ENCODE results near the gene NDUFA11.

NDUFA11 gene

GRCh38 chr19:5880196-5880595 lies 23.4 kb downstream of the NDUFA11 start:
- CTCF ChIA-PET: interaction anchor here (5.1 kb wide), 1 partner anchor 76 kb away, joined by 30 read pairs; no protein-coding TSS in a partner anchor
- Histone ChIP-seq H3K27ac (ENCODE audit: extremely low read depth, low read depth, low read length) (no peak overlapping the region), H3K4me3 (ENCODE audit: low read depth, low read length) (no peak overlapping the region), H3K9me3 (ENCODE audit: control insufficient read depth, insufficient read depth, low read depth, low read length) (no peaks in the 10 kb centered on the region), H3K36me3 (ENCODE audit: control insufficient read depth in 2 of 2, insufficient read depth in 1 of 2, low read length in 2 of 2) (no peaks in the 10 kb centered on the region), H3K4me1 (ENCODE audit: control insufficient read depth, insufficient read depth, low read length) (no peaks in the 10 kb centered on the region)
- no peak for TF ChIP-seq ZNF184 (tag by site-specific recombination; IDR thresholded peaks at IDR 0.05)
- no peak for TF ChIP-seq CTCF (tag by site-specific recombination; IDR thresholded peaks at IDR 0.05)
- TF ChIP-seq HIC1 (tag by site-specific recombination; IDR thresholded peaks at IDR 0.05): no peak
- no peak for TF ChIP-seq IKZF3 (tag by site-specific recombination; IDR thresholded peaks at IDR 0.05)
- TF ChIP-seq ZSCAN16 (tag by site-specific recombination; IDR thresholded peaks at IDR 0.05): no peak
- TF ChIP-seq FEZF1 (tag by site-specific recombination; IDR thresholded peaks at IDR 0.05): no peak
- TF ChIP-seq ZNF24 (tag by site-specific recombination; IDR thresholded peaks at IDR 0.05): no peak
- TF ChIP-seq ZBTB10 (tag by site-specific recombination; IDR thresholded peaks at IDR 0.05): no peak
- TF ChIP-seq ZNF48 (tag by site-specific recombination; IDR thresholded peaks at IDR 0.05): no peak
- POLR2A ChIA-PET: no interaction called here

- Histone ChIP-seq H3K36me3 (ENCODE audit: control insufficient read depth in 2 of 2, insufficient read depth in 1 of 2, low read length in 2 of 2) (no peaks in the 10 kb centered on the region), H3K27ac (ENCODE audit: extremely low read depth, low read depth, low read length) (no peak overlapping the region), H3K4me1 (ENCODE audit: control insufficient read depth, insufficient read depth, low read length) (no peaks in the 10 kb centered on the region), H3K4me3 (ENCODE audit: low read depth, low read length) (no peak overlapping the region), H3K9me3 (ENCODE audit: control insufficient read depth, insufficient read depth, low read depth, low read length) (no peaks in the 10 kb centered on the region)
- CTCF ChIA-PET: interaction anchor here (0.6 to 1.4 kb wide), 4 partner anchors 14 to 74 kb away, joined by 3 to 6 read pairs (median 4); no protein-coding TSS in a partner anchor
- TF ChIP-seq ZBTB8A (tag by site-specific recombination; IDR thresholded peaks at IDR 0.05): no peak
- TF ChIP-seq ZNF26 (tag by site-specific recombination; IDR thresholded peaks at IDR 0.05): no peak
- TF ChIP-seq ZNF670 (tag by site-specific recombination; IDR thresholded peaks at IDR 0.05; ENCODE audit: low read depth): no peak
- peak; percentile 14; the same call in 1 of the 2 replicates for TF ChIP-seq ZIC2 (tag by site-specific recombination; IDR thresholded peaks at IDR 0.05)
- 0 out of 2 replicates have a peak, but pooled peaks have one; percentile 11 for TF ChIP-seq ZFHX2 (tag by site-specific recombination; conservative IDR thresholded peaks at IDR 0.05)
- no peak for TF ChIP-seq KLF1 (tag by site-specific recombination; IDR thresholded peaks at IDR 0.05)
- TF ChIP-seq HOXD13 (CRISPR knock-in tag; IDR thresholded peaks at IDR 0.05; ENCODE audit: borderline replicate concordance): no peak
- POLR2A ChIA-PET: no interaction called here
These were observed 25.7 kb downstream of the NDUFA11 start for GRCh38 chr19:5877882-5878281.
